HG02970 (cell line): Measurements from ENCODE around the gene C10orf71.
A peak's percentile ranks its signal among the peaks of the same experiment; 100 is the strongest.

Source experiments
- ATAC-seq: cut with Tn5 transposase; IDR thresholded peaks from one replicate; pipeline ENCODE4 v1.9.1; 2021; ENCODE audit warnings: mild to moderate bottlenecking, moderate library complexity, moderate number of reproducible peaks; ENCODE audit not compliant: unreplicated experiment, low FRiP score

C10orf71 gene

GRCh38 chr10:49355221-49355620 lies 56.3 kb downstream of the C10orf71 start:
- ATAC-seq, result no peak

- no peak for ATAC-seq
Measured at GRCh38 chr10:49356181-49356580, 57.2 kb downstream of the C10orf71 start.

DNA sequence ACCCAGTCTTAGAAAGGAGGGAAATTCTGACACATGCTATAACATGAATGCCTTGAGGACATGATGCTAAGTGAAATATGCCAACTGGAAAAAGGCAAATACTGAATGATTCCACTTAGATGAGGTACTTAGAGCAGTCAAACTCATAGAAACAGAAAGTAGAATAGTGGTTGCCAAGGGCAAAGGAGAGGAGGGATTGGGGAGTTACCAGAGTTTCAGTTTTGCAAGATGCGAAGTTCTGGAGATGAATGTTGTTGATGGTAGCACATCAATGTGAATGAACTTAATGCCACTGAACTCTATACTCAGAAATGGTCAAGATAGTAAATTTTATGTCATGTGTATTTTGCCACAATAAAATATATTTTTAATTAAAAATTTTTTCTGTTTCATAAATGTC lies 58.0 kb downstream of the C10orf71 start:
- no peak for ATAC-seq

GRCh38 chr10:49357910-49358309 lies 58.9 kb downstream of the C10orf71 start:
- ATAC-seq, result no peak

GRCh38 chr10:49359349-49360270 lies 60.6 kb downstream of the C10orf71 start:
- no peak for ATAC-seq

DNA sequence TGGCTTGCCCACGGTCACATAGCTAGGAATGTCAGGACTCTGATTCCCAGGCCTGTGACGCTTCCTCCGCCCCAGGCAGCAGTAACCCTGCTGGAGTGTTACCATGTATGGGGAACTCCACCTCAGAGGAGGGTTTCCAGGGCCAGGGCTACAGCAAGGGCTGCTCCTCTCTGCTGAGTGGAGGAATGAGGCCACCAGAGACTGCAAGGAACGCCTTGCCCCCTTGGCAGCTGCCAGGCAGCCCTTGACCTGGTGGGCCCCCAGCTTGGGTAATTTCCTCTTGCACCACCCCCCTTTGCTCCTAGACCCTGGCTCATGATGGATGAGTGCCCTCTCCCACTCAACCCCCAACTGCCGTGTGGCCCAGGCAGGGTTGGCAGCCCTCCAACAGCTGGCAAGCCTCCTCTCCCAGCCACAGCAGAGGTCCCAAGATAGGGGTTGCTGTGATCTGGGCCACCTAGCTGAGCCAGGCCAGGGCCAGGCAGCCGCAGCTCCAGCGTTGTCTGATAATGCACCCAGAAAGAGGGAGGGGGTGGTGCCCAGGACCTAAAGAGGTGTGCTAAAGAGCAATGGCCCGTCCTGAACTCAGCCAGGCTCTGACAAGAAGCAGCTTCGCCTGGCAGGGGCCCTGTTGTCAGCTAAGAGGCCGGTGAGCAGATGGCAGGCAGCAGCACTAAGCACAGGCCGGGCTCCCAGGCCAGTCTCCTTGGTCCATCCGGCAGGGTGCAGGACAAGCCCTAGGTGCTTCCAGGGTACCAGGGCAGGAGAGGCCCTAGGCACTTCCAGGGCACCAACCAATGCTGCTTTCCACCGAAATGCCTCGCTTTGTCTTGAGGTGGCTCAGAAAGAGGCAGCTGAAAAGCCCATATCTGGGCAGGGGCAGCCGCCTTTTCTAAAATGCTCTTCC lies 61.6 kb downstream of the C10orf71 start:
- ATAC-seq, result no peak

- ATAC-seq, result no peak
Measured at GRCh38 chr10:49361178-49361554, 62.2 kb downstream of the C10orf71 start.

DNA sequence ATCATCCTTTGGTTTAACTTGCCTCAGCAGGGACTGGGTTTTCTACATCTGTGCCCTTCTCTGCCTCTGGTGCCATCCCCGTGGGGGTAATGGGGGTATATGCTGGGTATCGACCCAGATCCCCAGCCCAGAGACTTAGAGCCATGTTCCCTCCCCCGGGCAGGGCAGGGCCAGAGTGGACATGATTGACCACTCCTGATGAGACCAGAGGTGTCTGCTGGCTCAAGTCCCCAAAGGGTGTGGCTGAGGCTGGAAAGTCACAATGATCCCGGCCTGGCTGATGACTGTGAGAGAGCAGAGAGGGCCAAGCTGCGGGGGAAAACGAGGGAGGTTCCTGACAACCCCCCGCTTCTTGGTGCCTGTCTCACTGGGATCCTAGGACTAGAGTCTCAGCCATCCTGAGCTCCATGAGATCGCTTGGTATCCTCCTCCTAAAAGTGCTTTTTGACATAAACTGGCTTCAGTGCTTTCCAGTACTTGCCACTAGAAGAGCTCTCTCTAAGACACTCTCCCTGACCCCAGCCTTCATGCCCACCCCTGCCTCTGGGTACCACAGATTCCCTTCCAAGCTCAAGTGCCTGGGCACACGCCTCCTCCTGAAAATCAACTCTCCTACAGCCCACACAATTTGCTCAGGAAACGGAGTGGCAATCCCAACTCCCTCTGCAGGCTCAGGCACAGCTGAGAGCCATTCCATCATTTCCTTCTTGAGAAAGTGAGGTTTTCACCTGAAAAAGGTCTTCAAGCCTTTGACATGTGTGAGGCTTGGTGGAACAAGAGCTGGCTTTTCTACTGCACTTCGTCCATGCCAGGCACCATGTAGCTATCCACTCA lies 63.0 kb downstream of the C10orf71 start:
- no peak for ATAC-seq

GRCh38 chr10:49362596-49363260 lies 63.8 kb downstream of the C10orf71 start:
- peak; percentile 63 for ATAC-seq

DNA sequence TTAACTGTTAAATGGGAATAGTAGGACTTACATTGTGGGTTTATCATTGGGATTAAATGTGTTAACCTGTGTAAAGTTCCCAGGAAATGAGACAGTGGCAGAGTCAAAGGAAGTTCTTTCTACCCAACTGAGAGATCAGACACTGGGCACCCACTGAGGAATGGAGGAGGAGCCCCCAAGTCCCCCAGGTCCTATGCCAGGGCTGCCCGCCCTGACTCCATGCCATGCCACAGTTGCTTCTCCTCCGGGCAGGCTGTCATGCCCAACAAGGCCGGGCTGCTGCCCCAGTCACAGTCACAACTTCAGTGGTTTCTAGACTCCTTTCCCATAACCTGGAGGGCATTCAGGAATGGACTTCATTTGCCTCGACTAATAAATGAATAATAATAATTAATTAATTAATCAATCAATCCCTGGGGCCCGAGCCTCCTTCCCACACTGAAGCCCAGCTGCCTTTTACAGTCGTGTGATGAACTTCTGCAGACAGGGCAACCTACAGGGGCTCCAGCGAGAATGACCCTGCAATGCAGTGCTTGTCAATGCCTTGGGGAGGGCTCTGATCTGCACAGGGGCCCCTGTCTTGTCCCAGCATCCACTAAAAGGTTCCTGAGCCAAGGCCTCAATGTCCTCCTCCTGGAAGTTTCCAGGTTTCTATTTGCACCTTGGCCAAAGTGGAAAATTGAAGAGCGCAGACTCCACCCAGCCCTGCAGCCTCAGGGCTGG lies 64.5 kb downstream of the C10orf71 start:
- ATAC-seq, result no peak

GRCh38 chr10:49364051-49364450 lies 65.1 kb downstream of the C10orf71 start:
- ATAC-seq, result no peak

- no peak for ATAC-seq
Measured at GRCh38 chr10:49364747-49365146, 65.8 kb downstream of the C10orf71 start.

DNA sequence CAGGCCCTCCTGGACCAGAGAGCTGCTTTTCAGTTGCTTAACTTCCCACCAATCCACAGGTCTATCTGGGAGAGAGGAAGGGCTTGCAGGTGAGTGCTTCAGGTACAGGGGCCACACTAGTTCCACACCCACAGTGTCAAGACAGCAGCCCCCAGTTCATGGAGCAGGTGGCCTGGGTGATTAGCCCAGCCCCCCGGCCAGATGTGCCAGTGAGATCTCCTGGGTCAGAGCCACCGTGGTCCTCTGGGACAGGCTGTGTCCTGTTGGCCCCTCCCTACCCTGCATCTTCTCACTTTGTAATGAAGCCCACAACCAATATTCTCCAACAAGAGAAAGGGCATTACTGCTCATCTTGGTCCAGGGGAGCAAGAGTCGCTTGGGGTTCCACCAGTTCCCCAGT lies 66.3 kb downstream of the C10orf71 start:
- no peak for ATAC-seq

DNA sequence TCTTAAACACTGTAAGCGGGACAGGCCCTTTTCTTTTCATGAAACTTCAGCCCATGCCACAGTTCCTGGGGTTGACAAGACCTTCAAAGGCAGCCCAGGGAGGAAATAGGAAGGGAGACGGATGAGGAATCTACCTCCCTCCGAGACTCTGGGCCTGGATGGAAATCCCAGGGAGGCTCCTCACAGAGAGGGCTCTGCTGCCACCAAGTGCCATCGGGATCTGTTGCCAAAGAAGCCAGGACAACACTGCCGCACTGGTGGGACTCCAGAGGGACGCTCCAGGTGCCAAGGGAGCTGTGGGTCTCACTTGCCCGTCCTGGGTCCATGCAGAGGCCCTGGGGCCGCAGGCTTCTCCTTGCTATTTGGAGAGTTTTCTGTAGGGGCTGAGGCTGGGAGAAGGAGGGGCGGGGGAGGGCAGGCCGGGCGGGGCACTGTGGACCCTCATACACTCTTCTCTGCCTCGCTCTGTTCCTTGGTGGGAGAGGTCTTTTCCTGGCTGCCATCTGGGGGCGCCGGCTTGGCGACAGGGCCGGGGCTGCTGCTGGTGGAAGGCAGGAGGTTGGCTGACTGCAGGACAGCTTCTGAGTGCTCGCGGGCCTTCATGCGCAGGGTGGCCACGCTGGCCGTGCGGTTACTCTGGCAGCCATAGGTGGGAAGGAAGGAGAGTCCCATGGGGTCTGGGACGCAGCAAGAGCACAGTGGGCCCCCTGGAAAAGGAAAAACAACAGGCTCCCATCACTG lies 66.9 kb downstream of the C10orf71 start:
- no peak for ATAC-seq

DNA sequence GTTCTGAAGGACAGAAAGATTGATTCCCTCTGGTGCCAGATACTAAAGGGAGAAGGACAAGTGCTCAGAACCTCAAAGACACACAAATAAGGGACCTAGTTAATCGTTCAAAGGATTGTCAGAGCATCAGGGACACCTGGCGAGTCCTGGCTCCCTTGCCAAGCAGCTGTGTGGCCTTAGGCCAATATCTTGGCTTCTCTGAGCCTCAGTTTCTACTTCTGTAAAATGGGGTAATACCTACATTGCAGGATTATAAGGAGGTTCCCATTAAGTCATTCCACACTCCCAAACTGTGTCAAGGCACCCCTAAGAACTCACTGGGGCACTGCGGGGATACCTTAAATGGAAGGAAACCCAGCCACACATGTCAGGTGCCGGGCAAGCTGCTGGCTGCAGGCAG lies 67.5 kb downstream of the C10orf71 start:
- no peak for ATAC-seq

GRCh38 chr10:49367600-49367999 lies 68.6 kb downstream of the C10orf71 start:
- ATAC-seq, result no peak

- ATAC-seq, result no peak
Measured at GRCh38 chr10:49368256-49368655, 69.3 kb downstream of the C10orf71 start.
